GM12878 (cell line): ENCODE results near the gene FAM177B. TPM values are rescaled to one million over a fixed set of nuclear protein-coding genes. Genes with fewer than 3 reads are reported as not detected.

Source experiments
- ATAC-seq: fragments of 200-7000 bp; cut with Tn5 transposase; 3 replicates; pipeline ENCODE4 v1.9.1; 2020; ENCODE audit warnings: mild to moderate bottlenecking, moderate library complexity
- Bru-seq: library from RNA; stranded (reverse); fragments of 400-500 nt; gene quantifications from one replicate; lab custom pipeline; 2021; lab: Mats Ljungman, UMichigan
- BruChase-seq, 2 experiments: library from RNA; stranded (reverse); fragments of 400-500 nt; gene quantifications; one replicate each; lab custom pipeline; 2021; lab: Mats Ljungman, UMichigan
- BruUV-seq: library from RNA; stranded (reverse); fragments of 400-500 nt; replicated peaks from 2 replicates; lab custom pipeline; 2021; lab: Mats Ljungman, UMichigan
- CTCF ChIA-PET: fragments of 300-600 bp; sonication (Branson Sonifier 250); formaldehyde crosslinking; extraction: SDS; loops from one replicate; lab custom pipeline; 2021; ENCODE audit warnings: inconsistent platforms; lab: Yijun Ruan, JAX
- POLR2A ChIA-PET: fragments of 350-600 bp; formaldehyde crosslinking; extraction: SDS; loops from one replicate; lab custom pipeline; 2021; ENCODE audit warnings: inconsistent platforms; lab: Charles Lee
- RAD21 ChIA-PET: fragments of 300-600 bp; sonication (Branson Sonifier 250); formaldehyde crosslinking; loops from one replicate; lab custom pipeline; 2023; ENCODE audit warnings: antibody characterized with exemption; ENCODE audit not compliant: unreplicated experiment; lab: Charles Lee
- SMC1A ChIA-PET: fragments of 300-600 bp; sonication (Branson Sonifier 250); formaldehyde crosslinking; loops from one replicate; lab custom pipeline; 2023; ENCODE audit not compliant: unreplicated experiment, uncharacterized antibody; lab: Charles Lee
- DNase-seq: peaks from one replicate; pipeline ENCODE4 v3.0.0-alpha.2; 2011; ENCODE audit warnings: low read depth, low spot score
- FAIRE-seq: peaks from 3 replicates; lab custom pipeline; 2011; peaks lifted over from hg19 to GRCh38; lab: Jason Lieb, UNC
- H2AFZ ChIP-seq: 2 replicates; pipeline ENCODE4 v1.6.0; 2011; ENCODE audit warnings: low read depth, low read length, control low read depth; ENCODE audit not compliant: control insufficient read depth
- H3K27ac ChIP-seq: 2 replicates; pipeline ENCODE4 v1.5.1; 2011; ENCODE audit warnings: control low read depth; ENCODE audit not compliant: control insufficient read depth, insufficient read depth
- H3K27me3 ChIP-seq, 2 experiments: replicated peaks in 1 of 2; 2 replicates each; pipeline versions ENCODE4 v1.6.0 to v1.6.1; 2011; ENCODE audit warnings: low read length in 1 of 2; ENCODE audit not compliant: control insufficient read depth in 2 of 2, insufficient read depth in 2 of 2
- H3K36me3 ChIP-seq, 2 experiments: 2 replicates each; pipeline ENCODE4 v1.5.1; 2011; ENCODE audit warnings: low read length in 1 of 2; ENCODE audit not compliant: control insufficient read depth in 2 of 2, insufficient read depth in 2 of 2
- H3K4me1 ChIP-seq: 2 replicates; pipeline ENCODE4 v1.6.1; 2011; ENCODE audit warnings: mild to moderate bottlenecking, low read length, moderate library complexity, mixed read lengths; ENCODE audit not compliant: control insufficient read depth, insufficient read depth
- H3K4me2 ChIP-seq: 2 replicates; pipeline ENCODE4 v1.6.0; 2011; ENCODE audit warnings: control low read depth; ENCODE audit not compliant: control insufficient read depth, insufficient read depth
- H3K4me3 ChIP-seq: fragments of 200-600 bp; sonication (generic); 2 replicates; pipeline ENCODE4 v1.5.1; 2016
- H3K79me2 ChIP-seq: 2 replicates; pipeline ENCODE4 v1.6.0; 2011; ENCODE audit warnings: low read length; ENCODE audit not compliant: control insufficient read depth, insufficient read depth
- H3K9ac ChIP-seq: 2 replicates; pipeline ENCODE4 v1.8.0; 2011; ENCODE audit warnings: low read length, control low read depth, mixed read lengths; ENCODE audit not compliant: control insufficient read depth, insufficient read depth
- H3K9me3 ChIP-seq: replicated peaks from 3 replicates; pipeline ENCODE4 v1.5.1; 2011; ENCODE audit warnings: mild to moderate bottlenecking, low read length; ENCODE audit not compliant: control insufficient read depth, insufficient read depth
- H4K20me1 ChIP-seq: 2 replicates; pipeline ENCODE4 v1.6.0; 2011; ENCODE audit not compliant: control insufficient read depth, insufficient read depth
- ATF7 ChIP-seq: fragments of 450-650 bp; IDR thresholded peaks from 2 replicates; pipeline ENCODE4 v1.6.1; 2016; ENCODE audit warnings: low read depth, mild to moderate bottlenecking
- CBFB ChIP-seq: IDR thresholded peaks from 2 replicates; pipeline ENCODE4 v1.6.1; 2016; ENCODE audit warnings: antibody characterized with exemption, low read depth
- CEBPB ChIP-seq, 2 experiments: fragments of 150-350 bp in 1 of 2; IDR thresholded peaks; 2 replicates each; pipeline ENCODE4 v1.6.1; 2012 to 2014; ENCODE audit warnings: low read depth in 2 of 2, low read length in 2 of 2, borderline replicate concordance in 1 of 2, inconsistent platforms in 1 of 2
- CHD4 ChIP-seq: fragments of 200-600 bp; sonication (generic); IDR thresholded peaks from 2 replicates; pipeline ENCODE4 v1.6.1; 2016; ENCODE audit warnings: mild to moderate bottlenecking
- CREM ChIP-seq: IDR thresholded peaks from 2 replicates; pipeline ENCODE4 v1.6.1; 2014; ENCODE audit warnings: antibody characterized with exemption, low read depth
- JUNB ChIP-seq: IDR thresholded peaks from 2 replicates; pipeline ENCODE4 v1.6.1; 2016; ENCODE audit warnings: antibody characterized with exemption, mild to moderate bottlenecking
- KDM1A ChIP-seq: fragments of 200-600 bp; sonication (generic); IDR thresholded peaks from 2 replicates; pipeline ENCODE4 v1.6.1; 2016; ENCODE audit warnings: borderline replicate concordance
- PML ChIP-seq: IDR thresholded peaks from 2 replicates; pipeline ENCODE4 v1.6.1; 2012; ENCODE audit warnings: low read length, inconsistent platforms
- RCOR1 ChIP-seq: conservative IDR thresholded peaks from 2 replicates; pipeline ENCODE4 v1.6.1; 2012; ENCODE audit warnings: low read depth, low read length, improper control_type of control experiment
- SMARCA5 ChIP-seq: fragments of 450-650 bp; IDR thresholded peaks from 2 replicates; pipeline ENCODE4 v1.6.1; 2017; ENCODE audit warnings: mild to moderate bottlenecking
- SMC3 ChIP-seq: IDR thresholded peaks from 2 replicates; pipeline ENCODE4 v1.6.1; 2011; ENCODE audit warnings: low read length, improper control_type of control experiment, borderline replicate concordance
- ZSCAN29 ChIP-seq: fragments of 450-650 bp; IDR thresholded peaks from 2 replicates; pipeline ENCODE4 v1.6.1; 2017; ENCODE audit warnings: mild to moderate bottlenecking, moderate library complexity
- WGBS: methylation state at CpG from one replicate; pipeline ENCODE4 v1.1.6; 2016; ENCODE audit warnings: low lambda C conversion rate; ENCODE audit not compliant: insufficient replicate concordance, insufficient coverage; ENCODE audit errors: missing lambda C conversion rate; 5-methylcytosine and 5-hydroxymethylcytosine counted together
- in situ Hi-C: fragments of 300-500 bp; cut with MboI; formaldehyde crosslinking; loops from 9 replicates; pipeline ENCODE4 v1.14.3; 2018; ENCODE audit warnings: mixed read lengths
- intact Hi-C: fragments of 100-400 bp; cut with micrococcal nuclease; formaldehyde crosslinking; loops from one replicate; pipeline ENCODE4 v1.14.2; 2022; ENCODE audit not compliant: unreplicated experiment
- long read RNA-seq, 2 experiments: library from polyadenylated mRNA; unstranded; transcript quantifications; one replicate each; pipeline ENCODE4 v2.0.0, GENCODE V29; 2019 to 2020
- polyA minus RNA-seq, 3 experiments: library from RNA; depleted of rRNA, polyadenylated mRNA; stranded (reverse); fragments of >200 nt; gene quantifications; 2 replicates each; pipeline ENCODE4 v1.2.3, GENCODE V29; 2011
- polyA plus RNA-seq, 11 experiments: library from polyadenylated mRNA; depleted of rRNA in 4 of 11; unstranded in 6 of 11; stranded (reverse) in 5 of 11; fragments of >200 nt; fragmentation: Nextera tagmentation in 4 of 11; fragmentation: Illumina TruSeq in 1 of 11; extraction: Ambion mirVana in 4 of 11; extraction: Trizol in 1 of 11; gene quantifications; 1 replicate in 1 of 11; 2 replicates in 10 of 11; pipeline versions ENCODE4 v1.2.1 to v1.2.3, GENCODE V29; 2011 to 2016; ENCODE audit warnings: inconsistent platforms in 2 of 11, missing spikeins in 2 of 11, low read depth in 1 of 11
- total RNA-seq, 4 experiments: library from RNA; depleted of rRNA in 3 of 4; stranded (reverse); fragments of >200 nt in 3 of 4; fragmentation: Illumina TruSeq in 1 of 4; extraction: Trizol in 1 of 4; gene quantifications; 2 replicates each; pipeline versions ENCODE4 v1.2.1 to v1.2.3, GENCODE V29; 2013 to 2021
- TF ChIP-seq, protein P1 (sequence below): fragments of 450-650 bp; IDR thresholded peaks from 2 replicates; pipeline ENCODE4 v1.6.1; 2017; ENCODE audit warnings: low read depth, mild to moderate bottlenecking, moderate library complexity
- TF ChIP-seq, protein P2 (sequence below): IDR thresholded peaks from 2 replicates; pipeline ENCODE4 v1.6.1; 2011; ENCODE audit warnings: mild to moderate bottlenecking, low read depth, low read length, moderate library complexity; ENCODE audit not compliant: insufficient replicate concordance
- TF ChIP-seq, protein P3 (sequence below): fragments of 450-650 bp; formaldehyde crosslinking; IDR thresholded peaks from 2 replicates; pipeline ENCODE4 v1.4.0; 2022; ENCODE audit warnings: mild to moderate bottlenecking, moderate library complexity

FAM177B gene
- total RNA-seq (2013; cell fraction: nucleolus; rRNA removed), result not detected in 2 replicates
- total RNA-seq (2014; rRNA removed), result not detected in 2 replicates
- not detected in 2 replicates for total RNA-seq (2014; rRNA removed; fragmentation: Illumina TruSeq; extraction: Trizol)
- not detected in 2 replicates for total RNA-seq (2021)
- not detected for polyA plus RNA-seq (2011; ENCODE audit: low read depth)
- not detected in 2 replicates for polyA plus RNA-seq (2011; rRNA removed)
- polyA plus RNA-seq (2011; cell fraction: cytosol; rRNA removed), result not detected in 2 replicates
- polyA plus RNA-seq (2011; cell fraction: nucleus; rRNA removed), result not detected in 2 replicates
- polyA plus RNA-seq (2012), result not detected in 2 replicates
- polyA plus RNA-seq (2014; fragmentation: Illumina TruSeq; extraction: Trizol), result not detected in 2 replicates
- under 1 TPM in 1 of 2 experiments, not detected in 1; 0.06 TPM for polyA plus RNA-seq (2014; fragmentation: Nextera tagmentation; extraction: Ambion mirVana)
- not detected in 2 replicates for polyA plus RNA-seq (2014; rRNA removed)
- not detected for polyA plus RNA-seq (2016; fragmentation: Nextera tagmentation; extraction: Ambion mirVana)
- not detected in 2 replicates for polyA minus RNA-seq (2011; rRNA and poly(A)+ RNA removed)
- polyA minus RNA-seq (2011; cell fraction: cytosol; rRNA and poly(A)+ RNA removed), result not detected in 2 replicates
- polyA minus RNA-seq (2011; cell fraction: nucleus; rRNA and poly(A)+ RNA removed), result not detected in 2 replicates
- Bru-seq, nascent RNA, result percentile 42 among the genes with signal in this experiment
- percentile 42 among the genes with signal in this experiment for BruChase-seq, experiment 1, labeled RNA remaining after a 6-hour chase
- percentile 48 among the genes with signal in this experiment for BruChase-seq, experiment 2, labeled RNA remaining after a 2-hour chase
- long read RNA-seq, experiment 1, result 0 reads
- long read RNA-seq, experiment 2, result 0 reads

DNA sequence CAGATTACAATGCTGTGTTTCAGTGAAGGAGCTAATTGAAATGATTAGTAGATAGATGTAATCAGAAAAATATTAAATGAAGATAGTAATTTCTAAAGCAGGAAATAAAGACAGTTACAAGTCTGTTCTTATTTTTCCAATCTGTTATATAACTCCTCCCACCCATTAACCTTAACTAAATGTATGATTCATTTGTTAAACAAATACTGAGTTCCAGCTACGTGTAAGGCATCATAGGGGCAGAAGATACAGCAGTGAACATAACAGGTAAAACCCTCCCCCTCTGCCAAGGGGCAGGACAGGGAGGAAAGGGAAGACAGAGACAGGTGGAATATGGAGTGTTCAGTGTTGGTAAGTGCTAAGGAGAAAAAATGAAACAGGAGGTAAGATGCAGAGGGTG, at the start of gene FAM177B:
FAM177B (plus strand) TSS at position 231 of the 400 bp plus-strand sequence. CDS start 9,344 bp downstream, outside the sequence.
- in situ Hi-C loops (loop anchor here (10.0 kb wide), 1 partner anchor 348 kb away; no protein-coding TSS in a partner anchor), intact Hi-C loops (no loop called here)
- ChIA-PET POLR2A (interaction anchor here (0.6 kb wide), 1 partner anchor 332 kb away, joined by 4 read pairs; no protein-coding TSS in a partner anchor), CTCF (interaction anchor here (0.7 to 2.9 kb wide), 13 partner anchors 9 to 396 kb away, joined by 3 to 13 read pairs (median 3); no protein-coding TSS in a partner anchor), SMC1A (interaction anchor here (0.9 to 2.2 kb wide), 10 partner anchors 13 to 387 kb away, joined by 3 to 11 read pairs (median 4); no protein-coding TSS in a partner anchor), RAD21 (interaction anchor here (0.5 to 1.6 kb wide), 3 partner anchors 14 to 272 kb away, joined by 3 to 5 read pairs (median 4); partner anchors contain the start of genes AIDA and BROX)
- Histone ChIP-seq H3K9me3 (no peaks in the 10 kb centered on the region), H3K4me1 (peaks cover 6% of the 10 kb centered on the region), H3K9ac (no peak within 1 kb of the TSS), H3K79me2 (no peaks in the 10 kb centered on the region), H3K27me3 (no peaks in the 10 kb centered on the region), H3K4me3 (no peak within 1 kb of the TSS), H3K36me3 (no peaks in the 10 kb centered on the region; a peak in 1 of 4 replicates), H2AFZ (no peak within 1 kb of the TSS), H4K20me1 (no peaks in the 10 kb centered on the region), H3K4me2 (no peak within 1 kb of the TSS), H3K27ac (no peak within 1 kb of the TSS)
- DNase-seq (no peak), ATAC-seq (no peak), FAIRE-seq (no peak)
- 47% methylated on average over 1 of the region's 1 CpG for WGBS
- BruUV-seq, result no TSS peak
- TF ChIP-seq JUNB (no peak), ZSCAN29 (no peak), SMC3 (no peak), CHD4 (no peak), CEBPB (IDR thresholded peaks at IDR 0.05; ENCODE audit: borderline replicate concordance in 1 of 2, low read depth in 2 of 2, low read length in 2 of 2) (no peak), ATF7 (no peak), KDM1A (no peak), CREM (no peak), SMARCA5 (no peak), PML (no peak), CBFB (no peak), RCOR1 (no peak)
- TF ChIP-seq, protein P1, sequence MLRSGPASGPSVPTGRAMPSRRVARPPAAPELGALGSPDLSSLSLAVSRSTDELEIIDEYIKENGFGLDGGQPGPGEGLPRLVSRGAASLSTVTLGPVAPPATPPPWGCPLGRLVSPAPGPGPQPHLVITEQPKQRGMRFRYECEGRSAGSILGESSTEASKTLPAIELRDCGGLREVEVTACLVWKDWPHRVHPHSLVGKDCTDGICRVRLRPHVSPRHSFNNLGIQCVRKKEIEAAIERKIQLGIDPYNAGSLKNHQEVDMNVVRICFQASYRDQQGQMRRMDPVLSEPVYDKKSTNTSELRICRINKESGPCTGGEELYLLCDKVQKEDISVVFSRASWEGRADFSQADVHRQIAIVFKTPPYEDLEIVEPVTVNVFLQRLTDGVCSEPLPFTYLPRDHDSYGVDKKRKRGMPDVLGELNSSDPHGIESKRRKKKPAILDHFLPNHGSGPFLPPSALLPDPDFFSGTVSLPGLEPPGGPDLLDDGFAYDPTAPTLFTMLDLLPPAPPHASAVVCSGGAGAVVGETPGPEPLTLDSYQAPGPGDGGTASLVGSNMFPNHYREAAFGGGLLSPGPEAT, result no peak
- TF ChIP-seq, protein P2, sequence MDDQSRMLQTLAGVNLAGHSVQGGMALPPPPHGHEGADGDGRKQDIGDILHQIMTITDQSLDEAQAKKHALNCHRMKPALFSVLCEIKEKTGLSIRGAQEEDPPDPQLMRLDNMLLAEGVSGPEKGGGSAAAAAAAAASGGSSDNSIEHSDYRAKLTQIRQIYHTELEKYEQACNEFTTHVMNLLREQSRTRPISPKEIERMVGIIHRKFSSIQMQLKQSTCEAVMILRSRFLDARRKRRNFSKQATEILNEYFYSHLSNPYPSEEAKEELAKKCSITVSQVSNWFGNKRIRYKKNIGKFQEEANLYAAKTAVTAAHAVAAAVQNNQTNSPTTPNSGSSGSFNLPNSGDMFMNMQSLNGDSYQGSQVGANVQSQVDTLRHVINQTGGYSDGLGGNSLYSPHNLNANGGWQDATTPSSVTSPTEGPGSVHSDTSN, result no peak
- TF ChIP-seq, protein P3, sequence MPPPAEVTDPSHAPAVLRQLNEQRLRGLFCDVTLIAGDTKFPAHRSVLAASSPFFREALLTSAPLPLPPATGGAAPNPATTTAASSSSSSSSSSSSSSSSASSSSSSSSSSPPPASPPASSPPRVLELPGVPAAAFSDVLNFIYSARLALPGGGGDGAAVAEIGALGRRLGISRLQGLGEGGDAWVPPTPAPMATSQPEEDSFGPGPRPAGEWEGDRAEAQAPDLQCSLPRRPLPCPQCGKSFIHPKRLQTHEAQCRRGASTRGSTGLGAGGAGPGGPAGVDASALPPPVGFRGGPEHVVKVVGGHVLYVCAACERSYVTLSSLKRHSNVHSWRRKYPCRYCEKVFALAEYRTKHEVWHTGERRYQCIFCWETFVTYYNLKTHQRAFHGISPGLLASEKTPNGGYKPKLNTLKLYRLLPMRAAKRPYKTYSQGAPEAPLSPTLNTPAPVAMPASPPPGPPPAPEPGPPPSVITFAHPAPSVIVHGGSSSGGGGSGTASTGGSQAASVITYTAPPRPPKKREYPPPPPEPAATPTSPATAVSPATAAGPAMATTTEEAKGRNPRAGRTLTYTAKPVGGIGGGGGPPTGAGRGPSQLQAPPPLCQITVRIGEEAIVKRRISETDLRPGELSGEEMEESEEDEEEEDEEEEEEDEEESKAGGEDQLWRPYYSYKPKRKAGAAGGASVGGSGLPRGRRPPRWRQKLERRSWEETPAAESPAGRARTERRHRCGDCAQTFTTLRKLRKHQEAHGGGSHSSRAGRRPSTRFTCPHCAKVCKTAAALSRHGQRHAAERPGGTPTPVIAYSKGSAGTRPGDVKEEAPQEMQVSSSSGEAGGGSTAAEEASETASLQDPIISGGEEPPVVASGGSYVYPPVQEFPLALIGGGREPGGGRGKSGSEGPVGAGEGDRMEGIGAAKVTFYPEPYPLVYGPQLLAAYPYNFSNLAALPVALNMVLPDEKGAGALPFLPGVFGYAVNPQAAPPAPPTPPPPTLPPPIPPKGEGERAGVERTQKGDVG (CRISPR knock-in tag), result no peak
